Activated naive CD8-positive, alpha-beta T cell treated with anti-CD3 and anti-CD28 coated beads, Interleukin-2, amount 10 ng/mL, durations not matched to agents 7 days and 5 days (primary cell): ENCODE results near the gene ADCY6. TPM values are rescaled to one million over a fixed set of nuclear protein-coding genes. Genes with fewer than 3 reads are reported as not detected.

ENCODE experiments used
- ATAC-seq: fragments of 150-1000 bp; cut with Tn5 transposase; one replicate; pipeline ENCODE4 v1.10.0; 2021; ENCODE audit warnings: low read depth, moderate library complexity
- POLR2A ChIA-PET: fragments of 350-600 bp; sonication (Branson Sonifier 250); formaldehyde crosslinking; loops from one replicate; lab custom pipeline; 2021; ENCODE audit warnings: antibody characterized with exemption; lab: Charles Lee
- DNase-seq: peaks from one replicate; pipeline ENCODE4 v3.0.0; 2021
- H3K27ac Mint-ChIP-seq: one replicate; pipeline ENCODE4 v1.8.0; 2022; ENCODE audit warnings: mild to moderate bottlenecking, mixed read lengths
- H3K27me3 Mint-ChIP-seq: one replicate; pipeline ENCODE4 v1.8.0; 2022; ENCODE audit warnings: mild to moderate bottlenecking, moderate library complexity, mixed read lengths
- H3K36me3 Mint-ChIP-seq: one replicate; pipeline ENCODE4 v1.8.0; 2021; ENCODE audit warnings: mild to moderate bottlenecking, mixed read lengths
- H3K4me1 Mint-ChIP-seq: one replicate; pipeline ENCODE4 v1.8.0; 2021; ENCODE audit warnings: mixed read lengths
- H3K4me3 Mint-ChIP-seq: one replicate; pipeline ENCODE4 v1.8.0; 2022; ENCODE audit warnings: mild to moderate bottlenecking, moderate library complexity, mixed read lengths
- H3K9me3 Mint-ChIP-seq: one replicate; pipeline ENCODE4 v1.8.0; 2021; ENCODE audit warnings: mixed read lengths
- total RNA-seq, 2 experiments: library from RNA; stranded (reverse); gene quantifications; one replicate each; pipeline ENCODE4 v1.2.3, GENCODE V29; 2021

The ADCY6 gene
- total RNA-seq, 2 experiments from 2014 or later, result not detected

GRCh38 chr12:48774516-48774915 lies 14.4 kb downstream of the ADCY6 start:
- ATAC-seq, result no peak
- POLR2A ChIA-PET, result no interaction called here
- H3K4me3 Mint-ChIP-seq, result no peak overlapping the region
- no peak for DNase-seq
- no peaks in the 10 kb centered on the region for H3K36me3 Mint-ChIP-seq
- H3K9me3 Mint-ChIP-seq, result no peaks in the 10 kb centered on the region
- peaks cover 7% of the 10 kb centered on the region for H3K4me1 Mint-ChIP-seq
- H3K27me3 Mint-ChIP-seq, result peaks cover 4% of the 10 kb centered on the region
- no peak overlapping the region for H3K27ac Mint-ChIP-seq

DNA sequence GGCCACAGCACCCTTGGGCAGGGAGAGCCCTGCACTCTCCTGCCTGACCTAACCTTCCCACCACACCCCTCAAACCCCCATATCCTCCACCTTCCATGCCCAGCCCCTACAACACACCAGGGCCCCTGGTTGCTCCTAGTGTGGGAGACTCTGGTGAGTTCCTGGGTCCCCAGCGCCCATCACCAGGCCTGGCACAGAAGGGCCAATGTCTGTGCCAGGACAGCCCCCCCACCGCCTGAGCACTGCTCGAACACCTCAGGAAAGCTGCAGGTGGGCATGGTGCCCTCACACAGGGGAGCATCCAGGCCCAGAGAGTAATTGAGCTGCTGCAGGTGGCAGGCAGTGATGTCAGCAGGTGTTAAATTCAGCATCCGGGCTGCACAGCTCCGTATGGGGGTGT lies 15.2 kb downstream of the ADCY6 start:
- Mint-ChIP-seq H3K4me1 (peaks cover 7% of the 10 kb centered on the region), H3K27ac (no peak overlapping the region), H3K4me3 (no peak overlapping the region), H3K27me3 (peaks cover 4% of the 10 kb centered on the region), H3K9me3 (no peaks in the 10 kb centered on the region), H3K36me3 (no peaks in the 10 kb centered on the region)
- DNase-seq, result no peak
- POLR2A ChIA-PET, result no interaction called here
- no peak for ATAC-seq

DNA sequence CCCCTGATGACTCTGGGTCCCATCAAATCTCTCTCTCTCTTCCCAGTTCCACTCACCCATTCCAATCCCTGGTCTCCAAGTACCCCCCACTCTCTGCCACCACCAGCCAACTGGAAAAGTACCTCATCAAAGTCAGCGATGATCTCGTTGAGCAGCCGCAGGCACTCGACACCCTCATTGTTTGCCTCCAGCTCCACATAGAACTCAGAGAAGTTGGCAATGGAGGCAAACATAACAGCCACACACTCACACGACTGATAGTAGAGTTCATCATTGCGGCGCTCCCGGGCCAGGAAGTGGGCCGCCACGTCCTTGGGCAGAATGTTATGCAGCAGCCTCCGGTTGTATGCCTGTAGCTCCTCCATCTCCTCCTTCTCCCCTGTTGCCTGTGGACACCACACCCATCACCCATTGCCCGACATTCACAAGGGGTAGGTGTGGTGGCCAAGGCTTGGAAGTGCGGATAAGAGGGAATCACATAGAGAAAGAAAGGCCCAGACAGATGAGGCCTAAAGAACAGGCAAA lies 17.2 kb downstream of the ADCY6 start:
- peak overlapping the region; percentile 23 for H3K27ac Mint-ChIP-seq
- H3K9me3 Mint-ChIP-seq, result no peaks in the 10 kb centered on the region
- H3K4me1 Mint-ChIP-seq, result peaks cover 10% of the 10 kb centered on the region
- H3K36me3 Mint-ChIP-seq, result no peaks in the 10 kb centered on the region
- peak; percentile 40 for ATAC-seq
- H3K4me3 Mint-ChIP-seq, result peak overlapping the region; percentile 8
- POLR2A ChIA-PET, result no interaction called here
- DNase-seq, result no peak
- peaks cover 8% of the 10 kb centered on the region for H3K27me3 Mint-ChIP-seq

DNA sequence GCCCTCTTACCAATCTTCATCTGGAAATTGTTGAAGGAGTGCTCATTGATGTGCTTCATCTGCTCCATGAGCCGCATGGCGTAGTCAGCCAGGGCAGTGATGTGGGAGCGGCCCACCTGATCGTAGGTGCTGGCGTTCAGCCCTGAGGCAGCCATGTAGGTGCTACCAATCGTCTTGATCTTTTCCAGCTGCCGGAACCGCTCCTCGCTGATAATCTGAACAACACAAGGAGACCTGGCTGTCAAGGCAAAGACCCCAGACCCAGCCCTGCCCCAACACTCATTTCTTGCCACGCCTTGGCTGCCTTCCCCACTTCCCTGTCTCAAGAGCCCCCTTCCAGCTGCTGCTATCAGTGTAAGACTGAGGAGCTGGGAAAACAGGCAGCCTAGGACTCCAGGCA lies 18.1 kb downstream of the ADCY6 start:
- H3K4me3 Mint-ChIP-seq, result no peak overlapping the region
- DNase-seq, result no peak
- peaks cover 19% of the 10 kb centered on the region for H3K4me1 Mint-ChIP-seq
- ATAC-seq, result no peak
- no peak overlapping the region for H3K27ac Mint-ChIP-seq
- H3K27me3 Mint-ChIP-seq, result peaks cover 8% of the 10 kb centered on the region
- POLR2A ChIA-PET, result no interaction called here
- H3K9me3 Mint-ChIP-seq, result no peaks in the 10 kb centered on the region
- no peaks in the 10 kb centered on the region for H3K36me3 Mint-ChIP-seq

GRCh38 chr12:48768736-48769135 lies 20.2 kb downstream of the ADCY6 start:
- Mint-ChIP-seq H3K4me3 (no peak overlapping the region), H3K36me3 (no peaks in the 10 kb centered on the region), H3K9me3 (no peaks in the 10 kb centered on the region), H3K27me3 (peaks cover 14% of the 10 kb centered on the region), H3K27ac (no peak overlapping the region), H3K4me1 (peaks cover 31% of the 10 kb centered on the region)
- POLR2A ChIA-PET, result interaction anchor here (0.5 kb wide), 1 partner anchor 278 kb away, joined by 3 read pairs; no protein-coding TSS in a partner anchor
- DNase-seq, result no peak
- ATAC-seq, result no peak

DNA sequence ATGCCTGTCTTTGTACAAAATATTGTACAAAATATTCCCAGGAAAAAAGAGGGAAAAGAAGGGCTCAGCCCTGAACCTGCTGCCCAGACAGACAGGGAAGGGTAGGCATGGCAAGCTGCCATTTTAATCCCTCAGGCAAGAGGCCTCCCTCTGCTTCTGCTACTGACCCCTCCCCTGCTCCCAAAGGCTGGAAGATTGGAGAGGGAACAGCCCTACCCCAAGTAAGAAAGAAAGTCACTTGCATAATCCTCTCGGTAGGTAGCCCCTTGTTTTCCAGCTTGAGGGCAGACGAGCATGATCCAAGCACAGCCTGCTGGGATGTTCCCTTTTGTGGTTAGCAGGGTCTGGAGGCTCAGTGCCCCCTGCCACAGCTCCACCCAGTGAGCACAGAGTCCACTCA lies 20.7 kb downstream of the ADCY6 start:
- ATAC-seq, result no peak
- POLR2A ChIA-PET, result no interaction called here
- no peaks in the 10 kb centered on the region for H3K36me3 Mint-ChIP-seq
- peaks cover 15% of the 10 kb centered on the region for H3K27me3 Mint-ChIP-seq
- DNase-seq, result no peak
- H3K4me3 Mint-ChIP-seq, result no peak overlapping the region
- H3K27ac Mint-ChIP-seq, result no peak overlapping the region
- no peaks in the 10 kb centered on the region for H3K9me3 Mint-ChIP-seq
- peaks cover 31% of the 10 kb centered on the region for H3K4me1 Mint-ChIP-seq

DNA sequence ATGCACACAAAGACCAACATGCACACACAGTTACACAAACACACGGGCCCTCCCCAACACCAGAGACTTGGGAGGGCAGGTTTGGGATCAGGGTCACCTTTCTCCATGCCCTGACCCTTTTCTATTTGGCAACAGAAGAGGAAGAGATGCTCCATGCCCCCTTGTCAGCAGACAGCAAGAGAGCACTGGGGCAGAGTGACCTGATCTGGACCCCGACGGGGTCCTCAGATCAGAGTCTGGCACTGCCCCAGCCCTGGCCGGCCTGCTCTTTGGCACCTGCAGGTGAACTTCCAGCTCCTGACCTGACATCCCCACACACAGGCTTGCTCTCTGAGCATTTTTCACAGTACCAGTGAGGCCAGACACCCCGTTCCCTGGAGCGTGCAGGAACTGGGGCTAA lies 21.4 kb downstream of the ADCY6 start:
- Mint-ChIP-seq H3K27me3 (peaks cover 18% of the 10 kb centered on the region), H3K4me3 (no peak overlapping the region), H3K36me3 (no peaks in the 10 kb centered on the region), H3K4me1 (peaks cover 31% of the 10 kb centered on the region), H3K27ac (peak overlapping the region; percentile 39), H3K9me3 (no peaks in the 10 kb centered on the region)
- POLR2A ChIA-PET, result interaction anchor here (1.5 kb wide), 1 partner anchor 14 kb away, joined by 8 read pairs; no protein-coding TSS in a partner anchor
- no peak for ATAC-seq
- DNase-seq, result no peak

DNA sequence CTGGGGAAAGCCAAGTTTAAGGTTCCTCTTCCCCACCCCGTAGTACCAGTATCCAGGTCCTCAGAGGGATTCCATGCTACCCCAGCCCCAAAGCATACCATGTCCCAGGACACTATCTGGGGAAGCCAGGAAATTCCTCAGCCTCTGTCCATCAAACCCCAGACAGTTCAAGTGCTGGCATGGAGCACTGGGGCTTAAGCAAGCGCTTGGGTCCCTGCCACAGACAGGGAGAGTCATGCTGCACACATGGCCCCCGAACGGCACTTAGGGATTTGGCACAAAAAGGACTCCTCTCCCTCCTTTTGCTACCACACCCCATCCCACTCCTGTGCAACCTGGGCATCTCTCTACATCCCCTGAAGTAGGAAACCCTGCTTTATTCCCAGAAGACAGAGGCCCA lies 21.8 kb downstream of the ADCY6 start:
- H3K9me3 Mint-ChIP-seq, result no peaks in the 10 kb centered on the region
- peaks cover 18% of the 10 kb centered on the region for H3K27me3 Mint-ChIP-seq
- H3K27ac Mint-ChIP-seq, result peak overlapping the region; percentile 56
- no peak overlapping the region for H3K4me3 Mint-ChIP-seq
- ATAC-seq, result no peak
- DNase-seq, result no peak
- peaks cover 31% of the 10 kb centered on the region for H3K4me1 Mint-ChIP-seq
- no peaks in the 10 kb centered on the region for H3K36me3 Mint-ChIP-seq
- POLR2A ChIA-PET, result interaction anchor here (1.5 kb wide), 1 partner anchor 14 kb away, joined by 8 read pairs; no protein-coding TSS in a partner anchor

DNA sequence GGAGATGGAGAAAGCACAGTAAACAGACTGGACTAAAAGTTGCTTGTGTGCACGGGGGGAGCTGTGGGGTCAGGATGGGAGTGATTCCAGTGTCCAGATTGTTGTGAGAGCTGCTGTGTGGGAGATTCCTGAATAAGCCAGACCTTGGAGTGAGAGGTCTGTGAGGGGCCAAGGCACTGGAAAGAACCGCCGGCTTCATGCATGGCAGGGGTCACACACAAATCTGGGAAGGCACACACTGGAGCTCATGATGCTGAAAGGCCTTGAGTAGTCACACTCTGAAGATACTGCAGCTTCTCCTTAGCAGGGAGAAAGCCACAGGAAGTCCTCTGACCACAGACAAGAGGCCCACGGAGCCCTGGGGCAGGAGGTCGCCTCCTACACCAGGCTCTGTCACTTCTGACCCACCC lies 23.1 kb downstream of the ADCY6 start:
- H3K4me3 Mint-ChIP-seq, result peak overlapping the region; percentile 78
- H3K27ac Mint-ChIP-seq, result peak overlapping the region; percentile 84
- peak; percentile 52 for DNase-seq
- peaks cover 18% of the 10 kb centered on the region for H3K27me3 Mint-ChIP-seq
- H3K36me3 Mint-ChIP-seq, result no peaks in the 10 kb centered on the region
- ATAC-seq, result peak; percentile 97
- no peaks in the 10 kb centered on the region for H3K9me3 Mint-ChIP-seq
- POLR2A ChIA-PET, result interaction anchor here (0.6 kb wide), 1 partner anchor 1015 kb away, joined by 4 read pairs; no protein-coding TSS in a partner anchor
- peaks cover 24% of the 10 kb centered on the region for H3K4me1 Mint-ChIP-seq

DNA sequence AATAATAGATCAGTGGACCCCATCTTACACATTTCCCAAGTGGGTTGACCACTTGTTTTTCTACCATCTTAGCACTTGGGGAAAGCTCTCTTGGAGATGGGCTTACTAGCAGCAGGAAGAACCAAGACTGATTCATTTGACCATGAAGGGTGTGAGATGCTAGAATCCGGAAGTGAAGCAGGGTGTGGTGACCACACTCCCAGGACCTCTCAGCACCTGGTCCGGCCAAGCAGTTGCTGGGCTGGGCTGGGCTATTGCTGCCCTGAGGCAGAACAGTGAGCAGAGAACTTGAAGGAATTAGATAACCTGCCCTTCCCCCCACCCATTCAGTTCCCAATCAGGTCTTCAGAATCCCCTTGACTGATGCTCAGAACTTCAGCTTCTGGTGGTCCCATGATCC lies 24.4 kb downstream of the ADCY6 start:
- Mint-ChIP-seq H3K4me1 (peaks cover 25% of the 10 kb centered on the region), H3K4me3 (no peak overlapping the region), H3K27ac (no peak overlapping the region), H3K27me3 (peaks cover 14% of the 10 kb centered on the region), H3K9me3 (no peaks in the 10 kb centered on the region), H3K36me3 (no peaks in the 10 kb centered on the region)
- DNase-seq (no peak), ATAC-seq (no peak)
- POLR2A ChIA-PET, result no interaction called here

GRCh38 chr12:48758737-48759136 lies 30.2 kb downstream of the ADCY6 start:
- peaks cover 4% of the 10 kb centered on the region for H3K27me3 Mint-ChIP-seq
- no peak overlapping the region for H3K4me3 Mint-ChIP-seq
- no peak for ATAC-seq
- H3K36me3 Mint-ChIP-seq, result no peaks in the 10 kb centered on the region
- DNase-seq, result no peak
- no peak overlapping the region for H3K27ac Mint-ChIP-seq
- no peaks in the 10 kb centered on the region for H3K9me3 Mint-ChIP-seq
- peaks cover 3% of the 10 kb centered on the region for H3K4me1 Mint-ChIP-seq
- POLR2A ChIA-PET, result no interaction called here

DNA sequence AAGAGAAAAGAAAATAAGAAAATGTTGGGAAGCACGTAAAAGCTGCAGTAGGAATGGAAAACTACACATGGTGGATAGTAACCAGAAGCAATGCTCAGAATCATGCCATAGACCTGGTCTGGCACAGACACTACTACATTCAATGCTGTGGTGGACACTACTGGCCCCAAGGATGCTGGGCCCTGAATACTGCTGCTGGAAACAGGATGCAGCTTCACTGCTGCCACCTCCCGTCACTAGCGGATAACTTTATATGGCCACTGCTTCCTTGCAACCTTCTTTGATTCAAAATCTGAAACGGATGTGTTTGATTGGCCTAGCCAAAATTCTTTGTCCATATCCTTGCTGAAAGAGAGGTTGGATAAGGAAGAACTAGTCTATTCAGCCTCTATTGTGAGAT lies 30.7 kb downstream of the ADCY6 start:
- DNase-seq (no peak), ATAC-seq (no peak)
- no peak overlapping the region for H3K27ac Mint-ChIP-seq
- H3K27me3 Mint-ChIP-seq, result peaks cover 5% of the 10 kb centered on the region
- no peaks in the 10 kb centered on the region for H3K9me3 Mint-ChIP-seq
- no peaks in the 10 kb centered on the region for H3K36me3 Mint-ChIP-seq
- H3K4me1 Mint-ChIP-seq, result peaks cover 6% of the 10 kb centered on the region
- POLR2A ChIA-PET, result no interaction called here
- H3K4me3 Mint-ChIP-seq, result no peak overlapping the region

DNA sequence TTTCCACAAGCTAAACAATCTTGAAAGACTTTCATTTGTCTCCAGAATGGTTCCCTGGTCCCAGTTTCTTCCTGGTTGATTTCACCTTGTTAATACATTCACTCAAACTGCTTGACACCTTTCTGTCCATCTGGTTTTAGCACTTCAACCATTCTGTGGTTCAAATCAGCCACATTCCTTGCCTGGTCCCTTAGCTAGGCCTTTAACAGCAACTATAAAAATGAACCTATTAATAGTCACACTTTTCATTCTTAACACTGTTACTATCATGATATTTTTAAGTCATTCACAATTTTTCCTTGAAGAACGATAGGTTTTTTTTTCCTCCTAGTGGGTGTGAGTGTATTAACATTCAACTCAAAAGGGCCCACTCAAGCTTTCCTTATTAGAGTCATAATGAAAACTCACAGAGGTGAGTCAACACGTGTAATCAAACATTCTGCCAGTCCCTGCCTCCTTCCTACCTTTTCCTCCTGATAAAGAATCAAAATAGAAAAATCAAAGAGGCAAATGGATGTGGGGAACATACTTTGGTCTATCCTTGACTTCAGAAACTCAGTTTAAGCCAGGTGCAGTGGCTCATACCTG lies 38.0 kb downstream of the ADCY6 start:
- Mint-ChIP-seq H3K27ac (no peak overlapping the region), H3K36me3 (no peaks in the 10 kb centered on the region), H3K4me1 (peaks cover 9% of the 10 kb centered on the region), H3K27me3 (peaks cover 21% of the 10 kb centered on the region), H3K4me3 (no peak overlapping the region), H3K9me3 (no peaks in the 10 kb centered on the region)
- POLR2A ChIA-PET, result no interaction called here
- no peak for ATAC-seq
- no peak for DNase-seq

DNA sequence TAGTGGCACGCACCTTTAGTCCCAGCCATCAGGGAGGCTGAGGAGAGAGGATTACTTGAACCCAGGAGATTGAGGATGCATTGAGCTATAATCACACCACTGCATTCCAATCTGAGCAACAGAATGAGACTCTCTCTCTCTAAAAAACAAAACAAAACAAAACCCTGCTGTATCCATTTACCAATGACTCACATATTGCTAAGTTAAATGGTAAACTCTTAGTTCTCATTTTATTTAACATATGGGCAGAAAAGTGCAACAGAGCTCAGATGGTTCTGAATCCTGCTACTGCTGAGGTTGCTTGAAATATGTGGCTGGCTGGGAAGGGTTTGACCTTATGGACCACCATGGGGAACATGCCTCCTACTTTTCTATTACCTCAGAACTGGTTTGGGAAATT lies 38.7 kb downstream of the ADCY6 start:
- ATAC-seq (no peak), DNase-seq (no peak)
- H3K4me3 Mint-ChIP-seq, result no peak overlapping the region
- no peaks in the 10 kb centered on the region for H3K36me3 Mint-ChIP-seq
- no peak overlapping the region for H3K27ac Mint-ChIP-seq
- H3K27me3 Mint-ChIP-seq, result peaks cover 23% of the 10 kb centered on the region
- H3K9me3 Mint-ChIP-seq, result no peaks in the 10 kb centered on the region
- POLR2A ChIA-PET, result no interaction called here
- peaks cover 9% of the 10 kb centered on the region for H3K4me1 Mint-ChIP-seq
